Measurements from ENCODE around the gene CBR4.
"Not testable (repeated sequence)": the region's sequence is repeated elsewhere in the genome, so short reads cannot be mapped to it uniquely, and the experiment has no call there.

Gene CBR4

GRCh38 chr4:168993714-168994510 lies 16.1 kb downstream of the CBR4 start:
- TF ChIP-seq CTCF (IDR thresholded peaks at IDR 0.05; ENCODE audit: low read depth, low read length): no peak
- no peak overlapping the region for H3K4me3 ChIP-seq (ENCODE audit: low read depth, low read length)

DNA sequence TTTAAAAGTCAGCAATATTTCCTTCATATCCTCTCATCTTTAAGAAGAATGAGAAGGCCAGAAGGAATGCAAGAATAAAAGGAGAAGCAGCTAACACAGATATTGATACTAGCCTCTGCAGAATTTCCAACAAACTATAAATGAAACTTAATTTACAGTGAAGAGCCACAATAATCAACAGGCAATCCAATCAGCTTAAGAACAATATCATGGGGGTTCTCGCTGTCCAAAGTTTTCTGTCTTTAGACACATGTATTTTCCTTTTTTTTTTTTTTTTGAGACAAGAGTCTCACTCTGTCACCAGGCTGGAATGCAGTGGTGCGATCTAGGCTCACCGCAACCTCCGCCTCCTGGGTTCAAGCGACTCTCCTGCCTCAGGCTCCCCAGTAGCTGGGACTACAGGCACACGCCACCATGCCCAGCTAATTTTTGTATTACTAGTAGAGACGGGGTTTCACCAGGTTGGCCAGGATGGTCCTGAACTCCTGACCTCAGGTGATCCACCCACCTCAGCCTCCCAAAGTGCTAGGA lies 17.0 kb downstream of the CBR4 start:
- H3K4me3 ChIP-seq (ENCODE audit: low read depth, low read length): not testable (repeated sequence)

GRCh38 chr4:168981942-168982341 lies 28.1 kb downstream of the CBR4 start:
- no peak for TF ChIP-seq CTCF (IDR thresholded peaks at IDR 0.05; ENCODE audit: low read depth, low read length)
- no peak overlapping the region for H3K4me3 ChIP-seq (ENCODE audit: low read depth, low read length)

DNA sequence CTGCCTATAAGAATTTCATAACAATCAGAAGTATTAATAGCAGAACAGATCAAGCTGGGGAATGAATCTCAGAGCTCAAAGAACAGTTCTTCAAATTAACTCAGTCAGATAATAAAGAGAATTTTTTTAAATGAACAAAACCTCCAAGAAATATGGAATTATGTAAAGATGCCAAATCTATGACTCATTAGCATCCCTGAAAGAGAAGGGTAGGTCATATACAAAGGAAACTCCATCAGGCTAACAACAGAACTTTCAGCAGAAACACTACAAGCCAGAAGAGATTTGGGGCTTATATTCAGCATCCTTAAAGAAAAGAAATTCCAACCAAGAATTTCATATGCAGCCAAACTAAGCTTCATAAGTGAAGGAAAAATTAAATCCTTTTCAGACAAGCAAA lies 28.6 kb downstream of the CBR4 start:
- TF ChIP-seq CTCF (IDR thresholded peaks at IDR 0.05; ENCODE audit: low read depth, low read length): no peak
- H3K4me3 ChIP-seq (ENCODE audit: low read depth, low read length): no peak overlapping the region

DNA sequence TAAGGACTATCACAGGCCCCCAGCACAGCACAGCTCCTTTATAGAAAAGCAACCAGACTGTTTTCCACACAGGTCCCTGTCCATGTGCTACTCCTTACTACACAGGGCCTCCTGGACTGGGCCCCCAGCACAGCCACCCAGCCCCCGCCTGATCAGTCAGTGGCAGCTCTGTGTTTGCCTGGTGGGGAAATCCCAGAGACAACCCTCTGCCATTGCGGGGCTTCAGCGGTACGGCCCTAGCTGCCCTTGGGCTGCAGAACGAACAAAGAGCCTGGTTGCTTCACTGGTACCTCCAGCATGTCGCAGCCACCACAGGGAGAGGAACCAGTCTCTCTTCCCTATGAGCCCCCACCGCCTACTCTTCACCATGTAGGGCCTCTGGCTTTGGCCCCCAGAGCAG lies 30.7 kb downstream of the CBR4 start:
- H3K4me3 ChIP-seq (ENCODE audit: low read depth, low read length): no peak overlapping the region
- no peak for TF ChIP-seq CTCF (IDR thresholded peaks at IDR 0.05; ENCODE audit: low read depth, low read length)

- no peak for TF ChIP-seq CTCF (IDR thresholded peaks at IDR 0.05; ENCODE audit: low read depth, low read length)
- no peak overlapping the region for H3K4me3 ChIP-seq (ENCODE audit: low read depth, low read length)
Observed at GRCh38 chr4:168978001-168978700, 31.9 kb downstream of the CBR4 start.

GRCh38 chr4:168972596-168972995 lies 37.5 kb downstream of the CBR4 start:
- no peak for TF ChIP-seq CTCF (IDR thresholded peaks at IDR 0.05; ENCODE audit: low read depth, low read length)
- H3K4me3 ChIP-seq (ENCODE audit: low read depth, low read length): no peak overlapping the region
